K562 (cell line): Measurements from ENCODE around the gene SNX9. TPM values are rescaled to one million over a fixed set of nuclear protein-coding genes. Genes with fewer than 3 reads are reported as not detected.

Source experiments
- AFF4 ChIP-seq: sonication (generic); formaldehyde crosslinking; IDR thresholded peaks from 2 replicates; pipeline ENCODE4 v1.8.0; 2023; ENCODE audit warnings: mild to moderate bottlenecking, missing genetic modification reagents
- ARID1B ChIP-seq: fragments of 450-650 bp; IDR thresholded peaks from 2 replicates; pipeline ENCODE4 v1.6.1; 2016; ENCODE audit warnings: antibody characterized with exemption, mild to moderate bottlenecking, inconsistent platforms
- DLX4 ChIP-seq: fragments of 250-450 bp; sonication (Bioruptor Pico); IDR thresholded peaks from 2 replicates; pipeline ENCODE4 v1.6.1; 2021; ENCODE audit warnings: mild to moderate bottlenecking
- GTF2B ChIP-seq: IDR thresholded peaks from 2 replicates; pipeline ENCODE4 v1.6.1; 2011; ENCODE audit not compliant: insufficient read length; ENCODE audit errors: extremely low read depth
- HDAC1 ChIP-seq, 2 experiments: fragments of 450-650 bp; IDR thresholded peaks; 2 replicates each; pipeline ENCODE4 v1.6.1; 2016 to 2017; ENCODE audit warnings: inconsistent platforms in 1 of 2, mild to moderate bottlenecking in 1 of 2, moderate library complexity in 1 of 2
- IRF2 ChIP-seq: sonication (generic); formaldehyde crosslinking; IDR thresholded peaks from 2 replicates; pipeline ENCODE4 v1.8.1; 2022; ENCODE audit warnings: mild to moderate bottlenecking, missing genetic modification reagents
- NCOR1 ChIP-seq: fragments of 450-650 bp; IDR thresholded peaks from 2 replicates; pipeline ENCODE4 v1.6.1; 2016; ENCODE audit warnings: mild to moderate bottlenecking, moderate library complexity
- PHB ChIP-seq: fragments of 250-450 bp; sonication (Bioruptor Pico); IDR thresholded peaks from 2 replicates; pipeline ENCODE4 v1.5.0; 2021
- POLR3A ChIP-seq: IDR thresholded peaks from 2 replicates; pipeline ENCODE4 v1.6.1; 2011; ENCODE audit warnings: borderline replicate concordance, mild to moderate bottlenecking, moderate library complexity; ENCODE audit not compliant: insufficient read length, insufficient read depth; ENCODE audit errors: extremely low read depth
- SIN3A ChIP-seq, 2 experiments: fragments of 150-350 bp in 1 of 2; IDR thresholded peaks; 2 replicates each; pipeline ENCODE4 v1.6.1; 2011 to 2016; ENCODE audit warnings: borderline replicate concordance in 2 of 2, low read depth in 2 of 2, low read length in 2 of 2, mild to moderate bottlenecking in 2 of 2, moderate library complexity in 2 of 2; ENCODE audit not compliant: control insufficient read depth in 1 of 2
- TRIM25 ChIP-seq: fragments of 450-650 bp; IDR thresholded peaks from 2 replicates; pipeline ENCODE4 v1.7.0; 2016; ENCODE audit warnings: borderline replicate concordance
- ZNF175 ChIP-seq: fragments of 200-800 bp; sonication (Bioruptor generic); IDR thresholded peaks from 2 replicates; pipeline ENCODE4 v1.6.1; 2016; ENCODE audit warnings: low read depth, mild to moderate bottlenecking, missing genetic modification characterization, missing compliant biosample characterization
- ZNF512 ChIP-seq: IDR thresholded peaks from 2 replicates; pipeline ENCODE4 v1.6.1; 2016; ENCODE audit warnings: missing genetic modification characterization, missing compliant biosample characterization
- polyA plus RNA-seq, 8 experiments: library from polyadenylated mRNA; depleted of rRNA in 4 of 8; stranded (reverse) in 5 of 8; unstranded in 3 of 8; fragments of >200 nt; fragmentation: Nextera tagmentation in 2 of 8; fragmentation: Illumina TruSeq in 1 of 8; extraction: Ambion mirVana in 2 of 8; extraction: Trizol in 1 of 8; gene quantifications; 2 replicates each; pipeline versions ENCODE4 v1.2.1 to v1.2.3, GENCODE V29; 2011 to 2014; ENCODE audit warnings: inconsistent platforms in 1 of 8, missing spikeins in 1 of 8
- total RNA-seq, 7 experiments: library from RNA; depleted of rRNA in 6 of 7; stranded (reverse); fragments of >200 nt in 6 of 7; fragmentation: Illumina TruSeq in 2 of 7; extraction: Trizol in 2 of 7; gene quantifications; 2 replicates each; pipeline versions ENCODE4 v1.2.1 to v1.2.3, GENCODE V29; 2011 to 2021; ENCODE audit warnings: low replicate concordance in 1 of 7

The SNX9 gene
- total and polyA plus RNA-seq, 9 of the 15 experiments (the other 6 are each of a cell fraction or from before 2014, with no cell fraction given): 6.0 to 81.7 (median 57.1) TPM

GRCh38 chr6:157904999-157905398, 82.0 kb downstream of the SNX9 start (continued):
- TF ChIP-seq AFF4 (CRISPR knock-in tag) (no peak), ZNF175 (CRISPR knock-in tag) (no peak), IRF2 (CRISPR knock-in tag) (no peak), GTF2B (no peak), TRIM25 (no peak), ZNF512 (tag) (no peak), ARID1B (no peak), PHB (CRISPR knock-in tag) (no peak), SIN3A (IDR thresholded peaks at IDR 0.05; ENCODE audit: borderline replicate concordance in 2 of 2, control insufficient read depth in 1 of 2, low read depth in 2 of 2, low read length in 2 of 2) (no peak), HDAC1 (IDR thresholded peaks at IDR 0.05) (no peak), POLR3A (no peak), DLX4 (no peak), NCOR1 (no peak)
- TF ChIP-seq, all 486 proteins: peak for 0
